Activated T-cell treated with anti-CD3 and anti-CD28 coated beads for 4 hours (primary cell): ENCODE data around the gene CCNL2.
"Not testable (repeated sequence)": the region's sequence is repeated elsewhere in the genome, so short reads cannot be mapped to it uniquely, and the experiment has no call there.

Source experiments
- DNase-seq: peaks from one replicate; pipeline ENCODE4 v3.0.0-alpha.2; 2020

Gene CCNL2

DNA sequence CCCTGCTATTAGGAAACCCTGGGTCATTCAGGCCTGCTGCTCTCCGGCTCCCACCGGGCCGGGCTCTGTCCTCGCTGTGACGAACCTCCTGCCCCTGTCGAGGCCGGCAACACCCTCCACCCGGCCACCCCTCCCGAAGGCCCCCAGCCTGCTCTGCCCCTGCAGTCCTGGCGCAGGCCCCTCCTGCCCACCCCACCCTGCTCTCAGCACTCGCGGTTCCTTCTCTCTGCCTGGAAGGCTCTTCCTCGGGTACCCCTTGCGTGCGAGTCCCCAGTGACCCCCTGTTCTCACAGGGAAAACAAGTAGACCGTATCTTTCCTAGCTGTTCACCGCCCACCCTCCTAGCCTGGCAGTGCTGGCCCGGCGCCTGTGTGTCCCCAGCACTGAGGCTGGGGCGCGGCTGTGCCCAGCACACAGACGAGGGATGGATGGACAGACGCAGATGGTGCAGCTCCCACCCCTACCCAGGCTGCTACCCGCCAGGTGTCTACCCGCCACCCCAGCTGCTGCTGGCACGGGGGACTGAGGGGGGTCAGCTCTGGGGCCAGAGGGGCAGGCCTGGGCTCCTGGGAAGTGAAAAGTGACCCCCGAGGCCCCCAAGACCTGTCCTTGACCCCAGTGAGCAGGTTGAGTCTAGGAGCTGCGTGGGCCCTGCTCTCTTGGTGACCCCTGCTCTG, 33.3 kb upstream of the CCNL2 start:
- no peak for DNase-seq

DNA sequence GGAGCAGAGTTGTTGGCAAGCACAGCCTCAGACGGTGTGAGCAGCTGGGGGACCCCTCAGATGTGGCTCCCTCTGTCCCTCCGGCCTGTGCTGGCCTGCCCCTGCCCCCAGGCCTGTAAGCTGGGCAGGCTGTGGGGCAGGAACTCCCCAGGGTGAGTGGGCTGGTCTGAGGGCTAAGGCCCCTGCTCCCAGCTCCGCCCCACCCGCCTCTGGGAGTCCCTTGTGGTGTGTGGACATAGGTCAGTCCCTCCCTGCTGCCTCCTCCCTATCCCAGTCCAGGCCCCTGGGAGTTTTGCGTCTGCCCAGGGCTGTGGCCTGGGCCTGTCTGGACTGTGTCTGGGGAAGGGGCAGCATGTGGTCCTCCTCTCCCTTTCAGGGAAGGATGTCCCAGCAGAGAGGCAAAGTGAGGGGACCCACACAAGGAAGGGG, 32.7 kb upstream of the CCNL2 start:
- DNase-seq = no peak

DNA sequence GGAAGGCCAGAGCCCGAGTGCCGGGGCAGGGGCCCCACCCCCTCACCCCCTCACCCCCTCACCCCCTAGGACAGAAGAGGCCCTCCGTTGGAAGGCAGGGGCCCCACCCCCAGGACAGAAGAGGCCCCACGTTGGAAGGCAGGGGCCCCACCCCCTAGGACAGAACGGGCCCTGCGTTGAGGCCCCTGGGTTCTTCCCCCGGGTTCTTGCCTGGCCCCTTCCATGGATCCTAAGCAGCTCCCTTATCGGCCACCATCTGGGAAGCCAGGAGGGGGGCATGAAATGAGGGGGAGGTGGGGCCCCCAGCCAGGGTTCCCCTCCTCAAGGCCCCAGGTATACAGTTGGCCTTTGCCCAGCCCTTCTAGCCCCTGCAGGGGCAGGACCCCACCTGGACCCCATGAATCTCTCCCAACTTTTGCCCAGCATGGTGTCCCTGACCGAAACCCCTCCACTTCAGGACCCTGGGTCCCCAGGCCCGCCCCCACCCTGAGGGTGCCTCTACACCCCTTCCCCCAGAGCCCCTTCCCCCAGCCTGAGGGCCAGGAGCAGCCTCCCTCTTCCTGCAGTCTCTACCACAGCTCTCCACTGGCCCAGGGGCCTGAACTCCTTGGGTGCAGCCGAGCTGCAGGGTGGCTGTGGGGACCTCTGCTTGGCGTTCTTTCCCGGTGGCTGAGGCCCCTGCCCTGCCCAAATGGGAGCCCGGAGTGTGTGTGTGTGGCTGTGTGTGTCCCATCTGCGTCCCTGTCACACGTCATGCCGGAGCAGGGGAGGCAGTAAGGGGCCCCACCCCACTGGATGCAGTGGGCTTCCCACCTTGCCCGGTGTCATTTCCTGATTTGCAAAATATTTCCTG, 32.1 kb upstream of the CCNL2 start:
- DNase-seq = no peak

DNA sequence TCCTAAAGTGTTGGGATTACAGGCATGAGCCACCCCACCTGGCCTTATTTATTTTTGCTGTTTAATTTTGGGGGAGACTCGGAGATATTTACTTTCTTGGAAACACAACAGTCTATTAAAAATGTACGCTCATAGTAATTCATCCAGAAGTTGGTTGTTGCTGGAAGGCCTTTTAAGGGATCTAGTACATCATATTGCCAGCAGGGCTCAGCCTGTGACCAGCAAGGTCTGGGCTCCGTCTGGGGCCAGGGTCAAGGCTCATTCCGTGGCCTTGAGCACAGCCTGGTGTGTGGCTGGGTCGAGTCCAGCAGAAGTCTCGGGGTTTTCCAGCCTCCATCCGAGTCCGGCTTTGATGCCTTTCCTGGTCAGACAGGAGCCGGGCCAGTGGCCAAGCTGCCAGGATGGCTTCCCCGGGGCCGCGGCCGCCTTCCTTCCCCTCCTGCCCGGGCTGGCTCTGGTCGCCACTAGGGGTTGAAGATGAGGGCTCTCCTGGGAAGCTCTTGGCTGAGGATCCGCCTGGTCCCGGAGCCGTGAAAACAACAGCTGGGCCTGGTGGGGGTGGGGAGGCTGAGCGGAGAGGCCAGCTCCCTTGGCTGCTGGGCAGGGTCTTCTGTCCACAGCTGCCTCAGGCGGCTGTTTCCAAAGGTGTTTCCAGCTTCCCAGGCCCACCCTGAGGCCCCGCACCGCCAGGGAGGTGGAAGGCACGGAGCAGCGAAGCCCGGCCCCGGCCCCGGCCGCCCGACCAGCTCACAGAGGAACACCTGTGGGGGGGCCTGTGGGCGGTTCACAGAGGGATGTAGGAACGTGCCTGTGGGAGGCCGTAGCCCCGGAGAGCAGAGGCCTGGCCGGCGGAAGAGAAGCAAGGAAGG, 31.2 kb upstream of the CCNL2 start:
- no peak for DNase-seq

DNA sequence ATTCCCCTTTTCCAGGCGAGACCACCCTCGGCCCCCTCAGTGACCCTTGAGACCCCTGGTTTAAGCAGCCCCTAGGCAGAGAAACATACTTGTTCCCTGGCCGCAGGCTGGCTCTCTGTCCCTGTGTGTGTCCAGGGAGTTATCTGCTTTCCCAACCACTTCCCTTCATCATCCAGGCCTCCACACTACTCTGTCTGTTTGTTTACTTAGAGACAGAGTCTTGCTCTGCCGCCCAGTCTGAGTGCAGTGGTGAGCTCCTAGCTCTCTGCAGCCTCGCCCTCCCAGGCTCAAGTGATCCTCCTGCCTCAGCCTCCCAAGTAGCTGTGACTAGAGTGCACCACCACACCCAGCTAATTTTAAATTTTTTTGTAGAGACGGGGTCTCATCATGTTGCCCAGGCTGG, 30.5 kb upstream of the CCNL2 start:
- DNase-seq = no peak

DNA sequence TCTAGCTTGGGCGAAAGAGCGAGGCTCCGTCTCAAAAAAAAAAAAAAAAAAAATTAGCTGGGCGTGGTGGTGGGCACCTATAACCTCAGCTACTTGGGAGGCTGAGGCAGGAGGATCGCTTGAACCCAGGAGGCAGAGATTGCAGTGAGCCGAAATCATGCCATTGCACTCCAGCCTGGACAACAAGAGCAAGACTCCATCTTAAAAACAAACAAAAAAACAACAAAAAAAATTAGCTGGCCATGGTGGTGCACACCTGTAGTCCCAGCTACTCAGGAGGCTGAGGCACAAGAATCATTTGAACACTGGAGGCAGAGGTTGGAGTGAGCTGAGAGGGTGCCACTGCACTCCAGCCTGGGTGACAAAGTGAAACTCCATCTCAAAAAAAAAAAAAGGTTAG, 29.8 kb upstream of the CCNL2 start:
- DNase-seq = not testable (repeated sequence)

DNA sequence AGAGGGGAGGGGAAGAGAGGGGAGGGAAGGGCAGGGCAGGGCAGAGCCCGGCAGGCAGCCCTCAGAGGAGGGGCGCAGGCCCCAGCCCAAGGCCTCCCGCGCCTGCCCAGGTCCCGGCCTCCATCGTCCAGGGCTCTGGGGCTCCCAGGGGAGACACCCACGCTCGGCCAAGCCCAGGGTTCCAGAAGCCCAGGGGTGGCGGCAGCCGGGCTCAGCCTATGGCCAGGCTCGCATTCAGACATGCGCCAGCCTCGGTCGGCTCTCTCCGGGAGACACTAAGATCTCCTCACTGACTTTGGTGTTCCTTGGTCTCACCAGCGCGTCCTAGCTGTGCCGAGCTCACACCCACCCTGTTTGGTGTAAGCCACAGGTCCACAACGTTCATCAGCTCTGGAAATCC, 29.0 kb upstream of the CCNL2 start:
- DNase-seq = no peak

DNA sequence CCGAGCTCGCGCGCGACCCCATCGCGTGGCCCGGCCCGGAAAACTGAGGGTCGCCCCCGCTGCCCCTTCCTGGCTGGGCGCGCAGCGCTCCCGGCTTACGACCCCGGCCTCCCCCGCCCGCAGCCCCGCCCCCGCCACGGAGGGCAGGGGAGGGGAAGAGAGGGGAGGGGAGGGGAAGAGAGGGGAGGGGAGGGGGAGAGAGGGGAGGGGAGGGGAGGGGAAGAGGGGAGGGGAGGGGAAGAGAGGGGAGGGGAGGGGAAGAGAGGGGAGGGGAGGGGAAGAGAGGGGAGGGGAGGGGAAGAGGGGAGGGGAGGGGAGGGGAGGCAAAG, 28.6 kb upstream of the CCNL2 start:
- DNase-seq = no peak

DNA sequence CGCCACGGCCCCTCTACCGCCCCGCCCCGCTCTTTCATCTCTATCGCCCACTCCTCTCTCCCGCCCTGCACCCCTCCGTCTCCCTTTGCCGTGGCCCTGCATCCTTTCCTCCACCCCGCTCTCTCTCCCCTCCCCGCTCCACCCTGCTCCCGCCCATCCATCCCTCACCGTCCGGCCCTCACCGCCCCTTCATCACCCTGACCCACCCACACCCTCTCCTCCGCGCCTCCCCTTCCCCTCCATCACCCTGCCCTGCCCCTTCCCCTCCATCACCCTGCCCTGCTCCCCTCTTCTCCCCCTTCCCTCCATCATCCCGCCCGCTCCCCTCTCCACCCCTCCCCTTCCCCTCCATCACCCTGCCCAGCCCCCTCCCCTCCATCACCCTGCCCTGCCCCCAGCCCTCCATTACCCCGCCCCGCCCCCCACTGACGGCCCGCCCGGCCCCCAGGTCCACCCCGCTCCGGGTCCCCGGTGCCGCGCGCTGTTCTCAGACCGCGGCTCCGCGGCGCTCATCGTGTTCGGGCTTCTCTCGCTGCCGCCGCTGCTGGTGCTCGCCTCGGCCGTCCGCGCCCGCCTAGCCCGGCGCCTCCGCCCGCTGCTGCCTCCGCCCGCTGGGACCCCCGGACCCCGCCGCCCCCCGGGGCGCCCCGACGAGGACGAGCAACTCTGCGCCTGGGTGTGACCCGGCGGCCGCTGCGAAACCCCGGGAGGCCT, 28.1 kb upstream of the CCNL2 start:
- DNase-seq = no peak

DNA sequence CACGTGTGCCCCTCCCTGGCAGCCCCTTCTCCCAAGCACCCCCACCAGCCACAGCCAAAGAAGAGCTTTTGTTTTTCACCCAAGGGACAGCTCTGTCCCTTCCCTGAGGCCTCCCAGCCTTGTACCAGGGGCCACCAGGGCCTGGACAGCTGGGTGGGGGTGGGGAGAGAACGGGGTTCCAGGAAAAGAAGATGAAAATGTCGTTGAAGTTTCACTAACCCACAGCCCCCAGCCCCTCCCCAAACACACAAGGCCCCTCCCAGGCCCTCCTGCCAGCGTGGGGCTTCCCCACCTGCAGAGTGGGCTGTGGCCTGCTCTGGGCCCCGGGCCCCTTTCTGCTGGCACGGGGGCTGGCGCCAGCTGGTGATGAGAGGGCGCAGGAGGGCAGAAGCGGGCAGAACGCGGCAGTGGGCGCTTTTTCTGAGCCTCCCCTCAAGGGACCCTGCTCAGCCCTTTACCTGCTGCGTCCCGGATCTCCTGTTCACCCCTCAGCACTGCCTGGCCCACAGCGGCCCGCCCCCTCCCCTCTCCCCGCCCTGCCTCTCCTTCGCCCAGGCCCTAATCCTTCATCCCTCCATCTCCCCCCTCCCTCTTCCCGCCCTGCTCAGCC, 27.5 kb upstream of the CCNL2 start:
- DNase-seq = no peak

DNA sequence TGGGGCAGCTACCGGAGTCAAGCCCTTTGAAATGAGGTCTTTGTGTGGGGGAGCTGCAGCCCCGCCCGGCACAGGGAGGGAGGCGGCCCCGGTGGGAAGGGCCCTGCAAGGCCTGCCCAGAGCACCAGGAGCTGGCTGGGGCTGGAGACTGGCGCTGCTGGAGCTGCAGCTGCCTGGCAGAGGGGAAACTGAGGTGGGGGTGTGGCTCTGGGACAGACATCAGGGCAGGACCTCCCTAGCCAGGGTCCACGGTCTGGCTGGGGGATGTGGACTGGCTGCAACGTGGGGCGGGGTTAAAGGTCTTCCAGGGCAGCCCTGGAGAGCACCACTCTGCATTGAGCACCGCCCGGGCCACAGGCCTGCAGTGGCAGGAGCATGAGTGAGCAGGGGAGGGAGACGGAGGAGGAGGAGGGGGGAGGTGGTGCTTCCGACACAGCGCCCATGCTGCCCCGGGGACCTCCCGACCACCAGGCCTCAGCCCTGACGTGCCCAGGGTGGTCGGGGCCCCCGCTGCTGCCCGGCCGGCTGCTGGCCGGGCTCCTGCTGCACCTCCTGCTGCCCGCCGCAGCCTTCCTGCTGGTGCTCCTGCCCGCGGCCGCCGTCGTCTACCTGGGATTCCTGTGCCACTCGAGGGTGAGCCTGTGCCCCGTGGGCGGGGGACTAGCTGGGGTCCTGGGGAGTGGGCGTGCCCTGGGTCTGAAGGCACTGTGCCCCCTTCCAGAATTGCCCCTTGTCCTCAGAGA, 26.8 kb upstream of the CCNL2 start:
- DNase-seq = no peak

DNA sequence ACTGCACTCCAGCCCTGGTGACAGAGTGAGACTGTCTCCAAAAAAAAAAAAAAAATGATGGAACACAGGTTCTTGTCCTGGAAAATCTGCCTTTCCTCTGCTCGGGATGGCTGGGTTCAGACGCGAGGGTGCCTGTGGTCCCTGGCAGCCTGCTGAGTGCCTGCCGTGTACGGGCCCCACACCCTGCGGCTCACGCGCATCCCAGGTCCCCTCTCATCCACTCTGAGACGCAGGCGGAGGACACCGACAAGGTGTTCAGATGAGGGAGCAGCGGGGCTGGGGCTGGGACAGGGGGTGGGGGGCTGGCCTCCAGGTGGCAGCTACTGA, 26.3 kb upstream of the CCNL2 start:
- no peak for DNase-seq

DNA sequence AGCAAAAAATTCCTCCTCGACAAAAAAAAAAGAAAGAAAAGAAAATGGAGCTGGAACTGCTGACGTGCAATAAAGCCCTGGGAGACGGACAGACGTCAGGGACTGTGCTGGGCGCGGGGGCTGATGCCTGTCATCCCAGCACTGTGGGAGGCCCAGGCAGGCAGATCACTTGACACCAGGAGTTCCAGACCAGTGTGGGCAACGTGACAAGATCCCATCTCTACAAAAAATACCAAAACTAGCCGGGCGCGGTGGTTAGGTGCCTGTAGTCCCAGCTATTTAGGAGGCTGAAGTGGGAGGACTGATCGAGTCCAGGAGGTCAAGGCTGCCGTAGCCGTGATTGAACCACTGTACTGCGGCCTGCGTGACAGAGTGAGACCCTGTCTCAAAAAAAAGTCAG, 25.6 kb upstream of the CCNL2 start:
- DNase-seq = no peak

DNA sequence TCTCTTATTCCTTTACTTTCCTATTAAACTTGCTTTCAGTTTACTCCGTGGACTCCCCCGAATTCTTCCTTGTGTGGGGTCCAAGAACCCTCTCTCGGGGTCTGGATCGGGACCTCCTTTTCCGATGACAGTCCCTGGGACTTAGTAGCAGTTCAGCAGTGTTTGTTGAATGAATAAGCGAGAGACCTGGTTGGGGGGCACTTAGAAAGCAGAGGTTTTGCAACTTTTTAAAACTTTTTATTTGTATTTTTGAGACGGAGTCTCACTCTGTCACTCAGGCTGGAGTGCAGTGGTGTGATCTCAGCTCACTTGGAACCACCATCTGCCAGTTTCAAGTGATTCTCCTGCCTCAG, 24.1 kb upstream of the CCNL2 start:
- no peak for DNase-seq

DNA sequence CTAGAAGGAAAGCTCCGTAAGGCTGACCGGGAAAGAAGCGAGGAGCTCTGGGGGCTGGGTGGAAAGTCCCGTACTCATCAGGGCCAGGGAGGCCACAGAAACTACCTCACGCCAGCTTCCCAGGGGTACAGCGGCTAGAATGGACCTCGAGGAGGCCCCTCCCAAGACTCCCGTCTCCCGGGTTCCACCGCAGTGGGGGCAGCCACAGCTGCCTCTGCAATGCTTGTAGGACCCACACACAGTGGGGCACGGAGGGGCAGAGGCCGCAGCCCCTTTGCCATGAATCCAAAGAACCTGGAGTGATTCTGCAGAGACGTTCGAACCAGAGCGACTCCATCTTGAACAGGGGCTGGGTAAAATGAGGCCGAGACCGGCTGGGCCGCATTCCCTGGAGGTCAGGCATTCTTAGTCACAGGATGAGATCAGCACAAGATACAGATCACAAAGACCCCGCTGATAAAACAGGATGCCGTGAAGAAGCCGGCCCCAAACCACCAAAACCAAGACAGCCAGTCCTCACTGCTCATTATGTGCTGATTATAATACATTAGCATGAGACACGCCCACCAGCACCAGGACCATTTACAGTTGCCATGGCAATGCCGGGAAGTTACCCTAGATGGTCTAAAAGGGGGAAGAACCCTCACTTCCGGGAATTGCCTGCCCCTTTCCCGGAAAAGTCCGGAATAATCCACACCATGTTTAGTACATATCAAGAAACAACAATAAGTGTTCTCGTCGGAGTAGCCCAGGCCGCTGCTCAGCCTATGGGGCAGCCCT, 23.5 kb upstream of the CCNL2 start:
- no peak for DNase-seq

DNA sequence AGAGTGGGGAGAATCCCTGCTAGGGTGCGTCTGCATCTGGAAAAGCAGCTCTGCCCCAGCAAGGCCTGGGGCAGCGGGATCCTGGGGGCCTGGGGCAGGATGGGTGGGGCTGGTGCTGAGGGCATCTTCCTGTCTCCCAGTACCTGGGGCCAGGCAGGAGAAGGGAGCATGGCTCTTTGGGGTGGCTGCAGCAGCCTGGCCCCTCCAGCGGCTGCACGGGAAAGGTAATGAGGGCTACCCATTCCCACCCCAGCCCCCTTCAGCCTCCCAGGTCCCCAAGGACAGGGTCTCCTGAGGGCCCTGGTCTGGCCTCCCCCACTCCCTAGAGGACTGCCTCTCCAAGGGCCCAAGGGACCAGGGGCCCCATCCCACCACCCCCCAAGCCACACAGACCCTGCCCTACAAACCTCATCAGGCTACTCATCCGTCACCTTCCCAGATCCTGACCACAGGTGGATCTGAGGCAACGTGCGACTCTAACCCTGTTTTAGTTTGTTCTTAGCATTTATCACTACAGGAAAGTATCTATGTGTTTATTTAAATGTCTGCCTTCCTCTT, 22.9 kb upstream of the CCNL2 start:
- no peak for DNase-seq

DNA sequence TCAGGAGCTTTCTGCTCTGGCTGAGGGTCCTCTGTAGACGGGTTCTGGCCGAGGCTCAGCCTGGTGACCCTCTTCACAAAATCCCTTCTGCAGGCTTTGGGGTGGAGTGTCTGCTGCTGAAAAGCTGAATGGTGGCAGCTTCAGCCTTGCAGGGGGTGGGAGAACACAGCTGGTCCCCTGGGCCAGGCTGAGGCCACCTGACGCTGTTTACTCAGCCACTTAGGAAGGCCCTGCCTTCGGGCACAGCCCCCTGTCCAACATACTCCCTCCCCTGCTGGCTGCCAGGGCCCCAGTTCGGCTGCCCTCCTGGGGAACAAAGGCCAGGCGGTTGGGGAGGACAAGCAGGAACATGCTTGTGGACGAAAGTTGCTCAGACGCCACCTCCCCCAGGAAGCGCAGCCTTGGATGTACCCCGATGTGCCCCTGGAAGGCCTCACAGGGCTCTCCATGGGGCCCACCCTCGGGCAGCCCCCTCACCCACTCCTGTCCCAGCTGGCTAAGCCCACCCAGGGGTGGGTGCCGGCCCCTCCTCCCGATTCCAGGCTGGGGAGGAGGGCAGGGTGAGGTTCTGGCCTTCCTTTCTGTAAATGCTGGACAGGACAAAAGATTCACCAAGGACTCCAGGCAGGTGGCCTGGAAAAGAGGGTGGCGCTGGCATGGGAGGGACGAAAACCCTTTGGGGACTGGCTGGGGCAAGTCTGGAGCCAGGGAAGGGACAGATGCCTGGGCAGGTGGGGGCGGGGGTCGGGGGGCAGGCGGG, 22.2 kb upstream of the CCNL2 start, which contains the start of gene ANKRD65:
ANKRD65 (minus strand) TSS at position 130 of the 760 bp plus-strand sequence. CDS start 271 bp downstream, outside the sequence.
- no peak for DNase-seq

DNA sequence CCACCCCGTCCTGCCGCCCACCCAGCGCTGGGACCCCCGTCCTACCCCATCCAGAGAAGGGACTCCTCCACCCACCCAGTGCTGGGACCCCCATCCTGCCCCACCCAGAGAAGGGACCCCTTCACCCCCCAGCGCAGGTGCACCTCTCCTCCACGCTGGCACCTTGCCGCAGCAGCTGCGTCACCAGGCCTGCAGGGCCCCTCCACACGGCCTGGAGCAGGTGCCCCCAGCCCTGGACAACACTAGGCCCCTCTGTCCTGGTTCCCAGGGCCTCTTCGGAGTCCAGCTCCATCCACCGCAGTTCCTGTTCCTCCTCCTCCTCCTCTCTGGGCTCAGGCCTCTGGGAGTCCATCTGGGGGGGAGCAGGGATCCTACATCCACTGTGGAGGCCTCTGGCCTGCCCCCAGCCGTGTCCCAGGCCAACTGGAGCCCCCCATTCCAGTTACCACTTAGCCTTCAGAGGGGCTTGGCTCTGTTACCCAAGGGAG, 21.6 kb upstream of the CCNL2 start:
- no peak for DNase-seq

DNA sequence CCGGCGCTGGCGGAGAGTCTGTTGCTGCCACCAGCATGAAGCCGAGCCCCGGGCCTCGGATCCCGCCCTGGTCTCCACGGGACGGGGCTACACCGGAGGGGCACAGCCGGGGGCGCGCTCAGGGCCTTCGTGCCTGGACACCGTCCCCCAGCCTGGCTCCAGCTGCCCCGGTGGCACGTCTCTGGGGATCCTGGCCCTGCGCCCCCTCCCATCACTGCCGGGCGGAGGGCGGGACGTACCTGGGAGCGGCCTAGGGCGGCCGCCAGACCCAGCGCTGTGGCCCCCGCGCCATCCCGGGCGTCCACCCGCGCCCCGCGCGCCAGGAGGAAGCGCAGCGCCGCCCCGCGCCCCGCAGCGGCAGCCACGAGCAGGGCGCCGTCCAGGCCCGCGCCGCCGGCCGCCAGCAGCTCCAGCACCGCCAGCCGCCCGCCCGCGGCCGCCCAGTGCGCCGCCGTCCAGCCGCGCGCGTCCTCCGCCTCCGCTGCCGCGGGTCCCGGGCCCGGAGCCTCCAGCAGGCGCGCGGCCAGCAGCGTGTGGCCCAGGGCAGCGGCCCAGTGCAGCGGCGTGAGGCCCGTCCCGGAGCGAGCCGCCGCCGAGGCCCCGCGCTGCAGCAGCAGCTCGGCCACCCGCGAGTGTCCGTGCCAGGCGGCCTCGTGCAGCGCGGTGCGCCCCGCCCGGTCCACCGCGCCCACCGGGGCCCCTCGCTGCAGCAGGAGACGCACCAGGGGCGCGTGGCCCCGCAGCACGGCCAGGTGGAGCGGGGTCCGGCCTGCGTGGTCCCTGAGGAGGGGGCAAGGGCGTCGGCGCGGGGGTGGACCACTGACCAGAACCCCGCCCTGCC, 20.9 kb upstream of the CCNL2 start:
- no peak for DNase-seq
